HG03432 (cell line): ENCODE data around the gene USF1.

Experiments
- ATAC-seq: cut with Tn5 transposase; IDR thresholded peaks from one replicate; pipeline ENCODE4 v1.9.1; 2021; ENCODE audit warnings: mild to moderate bottlenecking, moderate library complexity; ENCODE audit not compliant: unreplicated experiment

USF1 gene, protein sequence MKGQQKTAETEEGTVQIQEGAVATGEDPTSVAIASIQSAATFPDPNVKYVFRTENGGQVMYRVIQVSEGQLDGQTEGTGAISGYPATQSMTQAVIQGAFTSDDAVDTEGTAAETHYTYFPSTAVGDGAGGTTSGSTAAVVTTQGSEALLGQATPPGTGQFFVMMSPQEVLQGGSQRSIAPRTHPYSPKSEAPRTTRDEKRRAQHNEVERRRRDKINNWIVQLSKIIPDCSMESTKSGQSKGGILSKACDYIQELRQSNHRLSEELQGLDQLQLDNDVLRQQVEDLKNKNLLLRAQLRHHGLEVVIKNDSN

GRCh38 chr1:161045736-161046604 lies at the start of gene USF1:
USF1 (minus strand) TSS chr1:161045977; CDS start chr1:161043275, 2,702 bp downstream.
- ATAC-seq, result peak; percentile 72

DNA sequence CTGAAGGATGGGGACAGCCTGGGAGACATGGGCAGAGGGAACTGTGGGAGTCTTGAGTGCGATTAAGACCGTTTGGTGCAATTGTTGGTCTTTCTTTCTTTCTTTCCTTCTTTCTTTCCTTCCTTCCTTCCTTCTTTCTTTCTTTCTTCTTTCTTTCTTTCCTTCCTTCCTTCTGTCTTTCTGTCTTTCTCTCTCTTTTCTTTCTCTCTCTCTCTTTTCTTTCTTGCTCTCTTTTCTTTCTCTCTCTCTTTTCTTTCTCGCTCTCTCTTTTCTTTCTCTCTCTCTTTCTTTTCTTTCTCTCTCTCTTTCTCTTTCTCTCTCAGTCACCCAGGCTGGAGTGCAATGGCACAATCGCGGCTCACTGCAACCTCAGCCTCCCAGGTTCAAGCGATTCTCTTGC lies 49.5 kb upstream of the USF1 start:
- no peak for ATAC-seq

DNA sequence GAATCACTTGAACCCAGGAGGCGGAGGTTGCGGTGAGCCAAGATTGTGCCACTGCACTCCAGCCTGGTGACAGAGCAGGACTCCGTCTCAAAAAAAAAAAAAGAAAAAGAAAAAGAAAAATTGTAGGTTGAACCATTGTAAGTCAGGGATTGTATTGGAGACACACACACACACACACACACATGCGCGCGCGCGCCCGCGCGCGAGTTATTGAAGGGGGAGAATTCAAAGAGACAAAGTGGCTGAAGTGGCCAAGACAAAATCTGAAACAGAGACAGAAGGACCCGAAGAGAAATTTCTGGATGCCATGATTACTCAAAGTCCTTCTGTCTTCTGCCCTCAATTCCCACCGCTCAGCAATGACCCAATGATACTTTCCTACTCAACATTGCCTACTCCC lies 48.7 kb upstream of the USF1 start:
- no peak for ATAC-seq

- ATAC-seq, result peak; percentile 41
Observed at GRCh38 chr1:161092621-161093028, 46.8 kb upstream of the USF1 start.

- no peak for ATAC-seq
Observed at GRCh38 chr1:161091796-161092507, 46.2 kb upstream of the USF1 start.

GRCh38 chr1:161091093-161091492 lies 45.3 kb upstream of the USF1 start:
- ATAC-seq, result no peak

GRCh38 chr1:161090617-161091016 lies 44.8 kb upstream of the USF1 start:
- no peak for ATAC-seq

DNA sequence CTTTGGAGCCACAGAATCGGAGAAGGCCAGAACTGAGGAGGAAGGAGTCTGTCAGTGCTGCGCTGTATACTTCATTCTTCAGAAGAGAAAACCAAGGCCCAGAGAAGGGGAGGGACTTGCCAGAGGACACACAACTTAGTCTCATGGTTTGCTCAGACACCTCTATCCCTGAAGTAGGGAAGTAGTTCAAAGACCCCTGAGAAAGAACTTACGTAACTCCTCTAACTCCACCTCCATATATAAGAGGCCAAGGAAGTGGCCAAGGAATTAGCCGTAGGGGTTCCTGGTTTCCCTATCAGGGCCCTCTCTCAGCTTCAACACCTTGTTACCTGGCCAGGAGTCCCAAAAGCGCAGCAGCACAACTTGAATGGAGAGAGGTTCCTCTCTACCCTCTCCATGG lies 44.2 kb upstream of the USF1 start:
- no peak for ATAC-seq

DNA sequence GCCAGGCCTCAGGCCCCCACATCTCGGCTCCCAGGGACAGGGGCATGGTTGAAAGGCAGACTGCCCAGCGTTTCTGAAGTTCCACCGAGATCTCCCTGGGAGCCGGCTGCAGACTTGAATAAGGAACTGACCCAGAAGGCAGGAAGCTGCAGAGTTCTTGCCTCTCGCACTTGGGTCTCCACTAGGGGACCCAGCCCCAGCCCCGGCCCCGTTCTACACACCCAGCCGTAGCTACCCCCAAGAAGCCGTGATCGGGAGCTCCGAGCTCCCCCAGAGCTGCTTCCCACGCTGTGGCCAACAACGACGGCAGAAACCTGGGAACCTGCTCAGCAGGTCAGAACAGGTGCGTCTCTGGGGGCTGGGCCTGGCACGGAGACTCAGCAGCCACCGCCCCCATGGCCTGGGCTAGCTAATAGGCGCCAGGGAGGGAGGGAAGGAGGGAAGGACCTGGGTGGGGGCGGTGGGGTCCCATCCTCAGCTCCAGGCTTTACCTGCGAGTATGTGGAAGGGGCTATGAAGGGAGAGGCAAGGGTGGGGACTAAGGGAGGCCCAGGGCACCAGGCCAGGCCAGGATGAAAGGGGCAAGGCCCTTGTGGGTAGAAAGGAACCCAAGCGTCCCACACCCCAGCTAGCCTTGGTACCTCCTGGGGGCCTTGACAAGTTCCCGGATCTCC lies 43.6 kb upstream of the USF1 start, which contains the start of gene NECTIN4:
Gene NECTIN4, minus strand, starts transcription at position 308 of the 674 bp plus-strand sequence. Its CDS starts 262 bp downstream, at position 46.
- ATAC-seq, result no peak

GRCh38 chr1:161088587-161089110 lies 42.9 kb upstream of the USF1 start:
- no peak for ATAC-seq

- no peak for ATAC-seq
Observed at GRCh38 chr1:161086457-161086856, 40.7 kb upstream of the USF1 start.

DNA sequence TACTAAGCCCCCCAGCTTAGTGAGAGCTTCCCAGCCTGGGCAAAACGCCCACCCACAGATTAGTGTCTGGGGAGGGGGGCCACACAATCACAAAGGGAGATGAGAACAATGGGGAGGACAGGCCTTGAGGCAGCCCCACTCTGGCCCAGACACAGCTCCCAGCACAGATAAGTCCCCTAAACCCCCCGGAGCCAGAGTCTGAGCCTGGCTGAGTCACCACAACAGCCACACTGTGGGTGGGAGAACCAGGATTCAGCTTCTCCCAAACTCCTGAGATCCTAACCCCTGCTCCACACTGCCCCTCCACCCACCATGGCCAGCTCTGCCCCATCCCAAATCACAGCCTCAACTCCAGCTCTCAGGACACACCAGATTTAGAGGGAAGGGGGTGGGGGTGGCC lies 39.4 kb upstream of the USF1 start:
- no peak for ATAC-seq

DNA sequence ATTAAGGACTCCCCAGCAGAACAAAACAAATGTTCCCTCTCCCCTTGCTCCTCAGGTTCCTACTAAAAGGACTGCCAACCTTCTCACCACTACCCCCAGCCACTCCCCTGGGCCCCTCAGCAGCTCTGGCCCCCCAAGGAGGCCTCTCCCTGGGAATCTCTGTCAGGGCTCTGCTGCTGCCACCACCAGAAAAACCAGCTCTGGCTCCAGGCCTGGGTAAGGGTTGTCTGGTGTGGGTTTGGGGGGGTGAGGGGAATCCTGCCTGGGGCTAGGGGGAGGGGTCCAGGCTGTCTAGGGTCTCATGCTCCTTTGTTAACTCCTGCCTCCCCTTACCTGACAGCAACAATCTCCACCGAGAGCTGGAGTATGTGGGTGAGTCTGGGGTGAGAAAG lies 38.8 kb upstream of the USF1 start:
- no peak for ATAC-seq

- ATAC-seq, result no peak
Observed at GRCh38 chr1:161083748-161084596, 38.2 kb upstream of the USF1 start.

DNA sequence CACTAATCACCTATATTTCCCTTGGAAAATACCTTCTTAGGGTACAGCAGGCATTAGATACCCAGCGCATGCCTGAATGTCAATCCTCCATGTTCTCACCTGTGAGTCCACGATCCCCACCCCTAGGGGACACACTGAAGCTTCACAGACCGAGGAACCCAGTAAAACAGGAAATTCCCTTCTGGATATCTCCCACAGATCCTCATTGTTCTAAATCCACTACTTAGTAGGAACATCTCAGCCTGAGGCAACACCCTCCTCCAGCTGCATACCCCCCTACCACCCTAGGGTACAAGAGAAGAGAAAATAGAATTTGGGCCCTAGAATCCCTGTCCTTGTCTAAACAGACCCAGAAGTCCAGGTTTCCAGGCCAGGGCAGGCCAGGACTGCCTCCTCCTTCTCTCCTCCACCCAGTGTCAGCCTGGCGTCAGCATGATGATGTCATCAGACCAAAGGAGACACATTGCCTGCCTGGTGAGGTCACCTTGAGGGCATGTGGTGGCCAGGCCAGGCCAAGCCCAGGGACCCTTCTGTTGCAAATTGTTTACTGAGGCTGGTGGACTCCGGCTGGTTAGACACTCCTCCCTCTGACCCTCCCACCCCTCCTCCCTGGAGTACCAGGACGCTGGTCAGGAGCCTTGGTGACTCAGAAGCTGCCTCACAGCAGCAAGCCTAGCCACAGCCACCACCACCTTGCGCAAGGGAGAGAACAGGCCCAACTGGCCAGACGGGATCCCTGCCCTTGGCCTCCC lies 37.4 kb upstream of the USF1 start:
- ATAC-seq, result no peak

DNA sequence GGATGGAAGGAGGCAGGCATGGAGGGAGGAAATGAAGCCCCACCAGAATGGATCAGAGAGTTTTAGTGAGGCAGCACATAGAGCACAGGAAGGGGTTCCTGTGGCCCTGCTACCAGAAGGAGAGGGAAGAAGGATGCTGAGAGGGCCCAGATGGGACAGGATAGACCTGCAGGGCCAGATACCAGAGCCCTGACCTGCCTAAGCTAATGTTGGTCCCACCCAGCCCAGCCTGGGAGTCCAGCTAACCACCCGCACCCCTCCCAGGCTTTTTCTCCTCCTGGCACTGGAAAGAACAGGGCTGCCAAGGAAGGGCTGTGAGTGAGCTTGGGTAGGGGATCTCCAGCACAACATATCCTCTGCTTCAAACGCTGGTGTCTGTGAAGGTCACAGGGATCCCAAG lies 36.7 kb upstream of the USF1 start:
- no peak for ATAC-seq

DNA sequence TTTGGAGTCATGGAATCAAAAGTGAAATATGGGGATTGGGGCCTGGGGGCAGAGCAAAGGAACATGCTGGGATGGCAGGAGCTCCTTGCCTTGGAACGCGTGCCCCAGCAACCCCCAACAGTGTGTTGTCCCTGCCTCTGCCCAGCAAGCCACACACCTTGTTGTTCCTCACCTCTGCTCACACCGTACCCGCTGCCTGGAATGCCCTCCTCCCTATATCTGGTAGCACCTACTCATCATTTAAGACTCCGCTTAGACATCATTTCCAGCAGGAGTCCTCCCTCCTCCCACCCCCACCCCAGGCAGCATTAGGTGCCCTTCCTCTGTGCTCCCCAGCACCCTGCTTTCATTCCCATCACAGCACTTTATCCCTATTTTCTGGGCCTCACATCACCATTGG lies 35.7 kb upstream of the USF1 start:
- ATAC-seq, result no peak

- no peak for ATAC-seq
Observed at GRCh38 chr1:161080441-161081405, 34.9 kb upstream of the USF1 start.
